Naive thymus-derived CD4-positive, alpha-beta T cell (primary cell): ENCODE measurements around the gene IRS1. TPM values are rescaled to one million over a fixed set of nuclear protein-coding genes. Genes with fewer than 3 reads are reported as not detected.

Experiments used
- ATAC-seq: fragments of 150-1000 bp; cut with Tn5 transposase; 2 replicates; pipeline ENCODE4 v1.10.0; 2021; ENCODE audit warnings: mild to moderate bottlenecking, moderate library complexity
- CTCF ChIA-PET: fragments of 350-600 bp; sonication (Branson Sonifier 250); formaldehyde crosslinking; loops from one replicate; lab custom pipeline; 2021; ENCODE audit warnings: antibody characterized with exemption; lab: Charles Lee
- POLR2A ChIA-PET: fragments of 350-600 bp; sonication (Branson Sonifier 250); formaldehyde crosslinking; loops from one replicate; lab custom pipeline; 2021; ENCODE audit warnings: antibody characterized with exemption, inconsistent platforms; lab: Charles Lee
- DNase-seq, 9 donors: peaks; one replicate each; pipeline versions ENCODE4 v3.0.0 to v3.0.0-alpha.2; 2020 to 2022; ENCODE audit warnings: mixed read lengths in 1 of 9
- H3K27ac ChIP-seq: one replicate; pipeline ENCODE4 v1.7.0; 2013; ENCODE audit warnings: mild to moderate bottlenecking, low read depth, low read length, moderate library complexity
- H3K27me3 ChIP-seq, 2 donors: one replicate each; pipeline ENCODE4 v1.7.0; 2013; ENCODE audit warnings: low read length in 2 of 2, mild to moderate bottlenecking in 2 of 2, moderate library complexity in 2 of 2; ENCODE audit not compliant: control insufficient read depth in 2 of 2, insufficient read depth in 2 of 2
- H3K36me3 ChIP-seq, 3 experiments: 1 replicate in 2 of 3; 2 replicates in 1 of 3; pipeline ENCODE4 v1.7.0; 2013; ENCODE audit warnings: low read length in 3 of 3, mild to moderate bottlenecking in 3 of 3, moderate library complexity in 1 of 3; ENCODE audit not compliant: insufficient read depth in 3 of 3, control insufficient read depth in 2 of 3
- H3K4me1 ChIP-seq, 2 donors: one replicate each; pipeline ENCODE4 v1.7.0; 2013; ENCODE audit warnings: low read length in 2 of 2, mild to moderate bottlenecking in 2 of 2, moderate library complexity in 1 of 2; ENCODE audit not compliant: control insufficient read depth in 2 of 2, insufficient read depth in 2 of 2
- H3K4me3 ChIP-seq: 2 replicates; pipeline ENCODE4 v1.7.0; 2013; ENCODE audit warnings: mild to moderate bottlenecking, low read length
- H3K9me3 ChIP-seq, 3 experiments: 1 replicate in 2 of 3; 2 replicates in 1 of 3; pipeline ENCODE4 v1.7.0; 2013; ENCODE audit warnings: low read length in 3 of 3; ENCODE audit not compliant: control insufficient read depth in 2 of 3
- H3K27ac Mint-ChIP-seq, 9 donors: one replicate each; pipeline ENCODE4 v1.8.0; 2020 to 2022; ENCODE audit warnings: mixed read lengths in 9 of 9, mild to moderate bottlenecking in 8 of 9, moderate library complexity in 5 of 9, inconsistent platforms in 2 of 9
- H3K27me3 Mint-ChIP-seq, 5 donors: one replicate each; pipeline ENCODE4 v1.8.0; 2021 to 2022; ENCODE audit warnings: mixed read lengths in 5 of 5, mild to moderate bottlenecking in 1 of 5
- H3K36me3 Mint-ChIP-seq, 5 donors: one replicate each; pipeline ENCODE4 v1.8.0; 2020 to 2022; ENCODE audit warnings: mixed read lengths in 5 of 5, mild to moderate bottlenecking in 3 of 5, inconsistent platforms in 1 of 5
- H3K4me1 Mint-ChIP-seq, 7 donors: one replicate each; pipeline ENCODE4 v1.8.0; 2020 to 2022; ENCODE audit warnings: mixed read lengths in 7 of 7, mild to moderate bottlenecking in 3 of 7, inconsistent platforms in 1 of 7
- H3K4me3 Mint-ChIP-seq, 10 donors: one replicate each; pipeline ENCODE4 v1.8.0; 2020 to 2022; ENCODE audit warnings: mild to moderate bottlenecking in 10 of 10, mixed read lengths in 10 of 10, moderate library complexity in 6 of 10, inconsistent platforms in 2 of 10
- H3K9me3 Mint-ChIP-seq, 11 donors: one replicate each; pipeline ENCODE4 v1.8.0; 2020 to 2022; ENCODE audit warnings: mixed read lengths in 11 of 11, mild to moderate bottlenecking in 4 of 11, inconsistent platforms in 1 of 11, moderate library complexity in 1 of 11
- intact Hi-C, 2 donors: fragments of 100-400 bp; cut with micrococcal nuclease; formaldehyde crosslinking; loops; one replicate each; pipeline ENCODE4 v1.15.1; 2023
- polyA plus RNA-seq, 2 donors: library from polyadenylated mRNA; unstranded; fragments of 300-500 nt; fragmentation: Illumina TruSeq; gene quantifications; one replicate each; pipeline ENCODE4 v1.2.3, GENCODE V29; 2021
- total RNA-seq, 6 experiments: library from RNA in 5 of 6; stranded (reverse) in 5 of 6; gene quantifications; 1 replicate in 5 of 6; 2 replicates in 1 of 6; pipeline ENCODE4 v1.2.3 and lab custom pipeline; 2021 to 2026

Gene IRS1
- total and polyA plus RNA-seq, 7 experiments from 2014 or later = 0.40 to 7.1 (median 3.3) TPM

DNA sequence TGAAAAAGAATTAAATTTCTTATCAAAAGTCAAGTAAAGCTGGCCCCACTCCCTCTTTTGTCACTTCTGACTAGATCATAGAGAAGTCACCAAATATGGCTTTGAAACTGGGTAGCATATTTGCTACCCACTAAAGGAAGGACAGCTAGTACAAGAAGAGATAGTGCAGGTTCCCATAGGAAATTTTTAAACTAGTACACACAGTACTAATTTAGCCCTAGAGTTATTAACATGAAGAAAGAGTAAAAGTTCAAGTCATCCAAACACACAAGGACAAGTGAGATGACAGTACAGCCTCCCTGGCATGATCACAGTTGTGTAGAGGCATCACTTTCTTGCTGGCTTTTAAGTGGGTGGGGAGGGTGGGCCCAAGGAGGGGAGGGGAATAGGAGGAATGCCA is 100.9 kb downstream of the IRS1 start:
- H3K27me3 Mint-ChIP-seq = peaks cover 6 to 23% (median 9%) of the 10 kb centered on the region in 5 donors
- Histone ChIP-seq H3K36me3 (no peaks in the 10 kb centered on the region), H3K4me3 (no peak overlapping the region), H3K4me1 (no peaks in the 10 kb centered on the region), H3K27ac (no peak overlapping the region), H3K9me3 (no peaks in the 10 kb centered on the region), H3K27me3 (no peaks in the 10 kb centered on the region)
- H3K27ac Mint-ChIP-seq = no peak overlapping the region
- ChIA-PET CTCF (no interaction called here), POLR2A (no interaction called here)
- H3K4me1 Mint-ChIP-seq = peaks cover 0 to 5% (median 0%) of the 10 kb centered on the region in 7 donors
- no peak overlapping the region for H3K4me3 Mint-ChIP-seq
- H3K9me3 Mint-ChIP-seq = no peaks in the 10 kb centered on the region
- no peak for ATAC-seq
- no peak for DNase-seq
- intact Hi-C loops = no loop called here
- no peaks in the 10 kb centered on the region for H3K36me3 Mint-ChIP-seq

DNA sequence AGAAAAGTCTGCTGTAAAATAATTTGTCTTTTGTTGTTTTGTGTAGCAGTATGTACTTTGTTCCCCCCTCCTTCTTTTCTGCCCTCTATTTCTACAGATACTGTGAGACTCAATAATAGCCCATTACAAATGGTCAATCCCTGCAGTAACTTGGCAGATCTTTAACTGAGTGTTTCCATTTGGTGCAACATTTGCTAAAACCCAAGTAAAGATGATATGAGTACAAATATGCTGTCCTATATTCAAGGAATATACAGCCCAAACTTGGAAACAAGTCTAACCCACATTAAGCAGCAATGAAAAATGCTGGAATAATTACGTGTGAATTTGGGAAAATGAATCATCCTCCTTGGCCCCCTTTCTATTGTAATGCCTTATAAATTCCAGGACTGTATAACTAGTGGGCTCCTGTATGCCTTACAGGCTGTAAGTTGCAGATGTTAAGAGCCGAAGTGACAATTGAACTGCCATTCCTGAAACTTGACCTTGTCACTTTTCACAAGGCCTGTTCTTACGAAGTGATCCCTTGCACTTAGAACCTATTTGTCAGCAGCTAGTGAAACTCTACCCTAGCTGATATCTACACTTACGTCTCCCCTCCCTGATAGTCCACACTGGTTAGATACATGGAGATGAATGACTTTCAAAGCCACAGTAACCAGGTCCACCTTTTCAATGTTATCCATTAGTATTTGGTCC is 104.9 kb downstream of the IRS1 start:
- Histone ChIP-seq H3K9me3 (no peaks in the 10 kb centered on the region), H3K4me1 (no peaks in the 10 kb centered on the region), H3K36me3 (no peaks in the 10 kb centered on the region), H3K4me3 (no peak overlapping the region), H3K27ac (no peak overlapping the region), H3K27me3 (peaks cover 0 to 3% of the 10 kb centered on the region in 2 donors)
- Mint-ChIP-seq H3K4me3 (no peak overlapping the region), H3K36me3 (no peaks in the 10 kb centered on the region), H3K27me3 (peaks cover 9 to 41% (median 21%) of the 10 kb centered on the region in 5 donors), H3K9me3 (no peaks in the 10 kb centered on the region), H3K4me1 (peaks cover 0 to 21% (median 5%) of the 10 kb centered on the region in 7 donors), H3K27ac (no peak overlapping the region)
- intact Hi-C loops = no loop called here
- DNase-seq (no peak), ATAC-seq (no peak)
- POLR2A ChIA-PET = no interaction called here
- CTCF ChIA-PET = no interaction called here

DNA sequence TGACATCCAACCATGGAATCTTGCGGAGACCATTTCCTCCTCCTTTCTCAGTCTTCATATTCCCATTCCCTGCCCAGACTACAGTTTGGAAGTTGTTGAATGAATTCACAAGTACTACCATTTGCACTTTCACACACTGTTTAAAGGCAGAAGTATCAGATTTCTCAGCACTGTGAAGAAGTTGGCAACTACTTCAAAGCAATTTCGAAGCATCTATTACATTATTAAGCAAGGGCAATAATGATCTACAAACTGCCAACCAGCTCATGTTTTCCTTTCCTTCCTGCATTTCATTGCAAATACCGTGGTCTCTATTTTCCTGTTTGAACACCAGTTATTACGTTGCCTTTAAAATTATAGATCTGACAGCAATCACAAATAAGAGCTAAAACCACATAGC is 105.5 kb downstream of the IRS1 start:
- intact Hi-C loops = no loop called here
- Mint-ChIP-seq H3K4me3 (no peak overlapping the region), H3K9me3 (no peaks in the 10 kb centered on the region), H3K36me3 (no peaks in the 10 kb centered on the region), H3K27ac (no peak overlapping the region), H3K27me3 (peaks cover 9 to 39% (median 17%) of the 10 kb centered on the region in 5 donors), H3K4me1 (peaks cover 0 to 21% (median 5%) of the 10 kb centered on the region in 7 donors)
- no peaks in the 10 kb centered on the region for H3K36me3 ChIP-seq
- no peaks in the 10 kb centered on the region for H3K9me3 ChIP-seq
- ChIA-PET CTCF (no interaction called here), POLR2A (no interaction called here)
- H3K4me3 ChIP-seq = no peak overlapping the region
- peaks cover 0 to 3% of the 10 kb centered on the region in 2 donors for H3K27me3 ChIP-seq
- no peak for ATAC-seq
- no peaks in the 10 kb centered on the region for H3K4me1 ChIP-seq
- no peak overlapping the region for H3K27ac ChIP-seq
- DNase-seq = no peak

DNA sequence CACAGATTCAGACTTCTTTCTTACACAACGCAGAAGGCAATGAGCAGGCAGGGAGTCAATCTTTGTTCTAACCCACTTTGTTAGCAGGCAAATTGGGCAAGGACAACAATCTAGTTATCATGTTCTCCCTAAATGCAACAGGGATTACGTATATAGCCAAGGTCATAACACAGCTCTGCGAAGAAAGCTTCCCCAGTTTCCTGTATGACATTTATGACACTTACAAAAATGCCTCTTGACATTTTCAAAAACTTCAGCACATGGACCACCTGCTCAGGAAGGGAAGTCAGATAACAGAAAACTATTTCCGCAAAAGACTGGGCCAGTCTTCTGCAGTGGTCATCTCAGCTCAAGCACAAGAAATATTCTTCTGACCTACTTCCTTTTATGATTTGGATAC is 106.1 kb downstream of the IRS1 start:
- Histone ChIP-seq H3K27me3 (peaks cover 0 to 3% of the 10 kb centered on the region in 2 donors), H3K36me3 (no peaks in the 10 kb centered on the region), H3K4me1 (no peaks in the 10 kb centered on the region), H3K9me3 (no peaks in the 10 kb centered on the region), H3K27ac (no peak overlapping the region), H3K4me3 (no peak overlapping the region)
- POLR2A ChIA-PET = no interaction called here
- Mint-ChIP-seq H3K4me3 (no peak overlapping the region), H3K27me3 (peaks cover 14 to 44% (median 19%) of the 10 kb centered on the region in 5 donors), H3K27ac (no peak overlapping the region), H3K36me3 (no peaks in the 10 kb centered on the region), H3K9me3 (no peaks in the 10 kb centered on the region), H3K4me1 (peaks cover 0 to 21% (median 5%) of the 10 kb centered on the region in 7 donors)
- CTCF ChIA-PET = no interaction called here
- intact Hi-C loops = no loop called here
- ATAC-seq (no peak), DNase-seq (no peak)

DNA sequence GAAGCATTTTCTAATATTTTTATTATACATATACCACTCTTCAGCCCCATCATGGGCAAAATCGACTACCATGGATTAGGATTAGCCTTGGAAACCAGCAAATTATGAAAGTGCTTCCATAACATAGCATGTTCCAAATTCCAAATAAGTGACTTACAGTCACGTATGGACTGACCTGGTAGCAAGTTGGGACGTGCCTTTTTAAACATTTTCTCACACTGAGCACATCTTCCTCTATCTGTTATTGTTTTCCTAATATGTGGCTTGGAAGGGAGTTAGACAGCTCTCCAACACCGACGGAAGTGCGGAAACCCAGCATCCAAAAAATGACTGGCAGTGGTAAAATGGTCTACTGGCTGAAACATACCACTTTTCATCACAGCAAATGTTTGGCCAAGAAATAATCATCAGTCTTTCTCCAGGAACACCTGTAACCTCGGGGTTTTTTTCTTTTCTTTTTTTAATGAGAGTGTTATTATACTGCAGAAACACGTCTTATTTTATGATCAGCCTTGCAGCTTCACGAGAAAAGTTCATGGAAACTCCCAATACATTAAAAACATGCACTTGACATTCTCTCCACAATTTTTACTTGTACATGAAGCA is 107.0 kb downstream of the IRS1 start:
- Histone ChIP-seq H3K27me3 (peaks cover 0 to 3% of the 10 kb centered on the region in 2 donors), H3K36me3 (no peaks in the 10 kb centered on the region), H3K9me3 (no peaks in the 10 kb centered on the region), H3K4me1 (no peaks in the 10 kb centered on the region), H3K27ac (no peak overlapping the region), H3K4me3 (no peak overlapping the region)
- DNase-seq (no peak), ATAC-seq (no peak)
- ChIA-PET CTCF (no interaction called here), POLR2A (no interaction called here)
- Mint-ChIP-seq H3K36me3 (no peaks in the 10 kb centered on the region), H3K27ac (no peak overlapping the region), H3K4me3 (no peak overlapping the region), H3K27me3 (peaks cover 18 to 53% (median 23%) of the 10 kb centered on the region in 5 donors), H3K9me3 (peaks cover 0 to 4% (median 0%) of the 10 kb centered on the region in 11 donors), H3K4me1 (peaks cover 0 to 21% (median 5%) of the 10 kb centered on the region in 7 donors)
- intact Hi-C loops = no loop called here

DNA sequence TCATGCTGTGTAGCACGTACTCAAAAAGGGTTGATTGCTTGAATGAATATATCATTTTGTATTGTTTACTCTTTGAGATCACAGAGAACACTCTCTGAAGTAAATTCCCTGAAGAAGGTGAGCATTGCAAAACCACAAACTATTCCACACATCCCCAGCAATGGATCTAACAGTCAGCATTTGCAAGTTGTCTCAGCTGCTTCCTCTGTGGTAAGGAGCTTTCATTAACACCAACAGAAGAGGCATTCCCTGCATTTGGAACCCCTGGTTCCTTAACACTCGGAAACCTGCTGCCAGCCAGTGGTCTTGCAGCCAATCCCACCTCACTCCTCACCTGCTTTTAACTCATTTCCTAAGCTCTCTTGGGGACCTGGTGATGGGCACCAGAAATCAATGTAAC is 108.4 kb downstream of the IRS1 start:
- DNase-seq = no peak
- Mint-ChIP-seq H3K4me1 (peaks cover 0 to 21% (median 5%) of the 10 kb centered on the region in 7 donors), H3K27me3 (peaks cover 18 to 57% (median 23%) of the 10 kb centered on the region in 5 donors), H3K4me3 (no peak overlapping the region), H3K9me3 (peaks cover 0 to 4% (median 0%) of the 10 kb centered on the region in 11 donors), H3K36me3 (no peaks in the 10 kb centered on the region), H3K27ac (no peak overlapping the region)
- CTCF ChIA-PET = no interaction called here
- H3K36me3 ChIP-seq = no peaks in the 10 kb centered on the region
- no peak overlapping the region for H3K4me3 ChIP-seq
- intact Hi-C loops = no loop called here
- H3K4me1 ChIP-seq = no peaks in the 10 kb centered on the region
- peaks cover 0 to 3% of the 10 kb centered on the region in 2 donors for H3K27me3 ChIP-seq
- H3K9me3 ChIP-seq = no peaks in the 10 kb centered on the region
- no peak overlapping the region for H3K27ac ChIP-seq
- ATAC-seq = no peak
- POLR2A ChIA-PET = no interaction called here
